Left lobe of liver (tissue), 2 donors: ENCODE results near the gene CDKN1A. TPM values are rescaled to one million over a fixed set of nuclear protein-coding genes. Genes with fewer than 3 reads are reported as not detected.
A peak's percentile ranks its signal among the peaks of the same experiment; 100 is the strongest.

Experiments
- ATAC-seq: fragments of 200-7000 bp; cut with Tn5 transposase; one replicate; pipeline ENCODE4 v1.9.1; 2020; ENCODE audit warnings: mild to moderate bottlenecking, moderate library complexity
- DNase-seq: peaks from one replicate; pipeline ENCODE4 v3.0.0-alpha.2; 2020; ENCODE audit warnings: low spot score
- total RNA-seq: library from RNA; stranded (reverse); gene quantifications from one replicate; pipeline ENCODE4 v1.2.1, GENCODE V29; 2021
- donor health status: DM: no; HTN: no; CAD: no; lungs with moderate emphysema.
- donor health status: DM: no; HTN: yes; CAD: no.

The CDKN1A gene
- total RNA-seq, 1 donor from 2014 or later, result 32.6 TPM

- DNase-seq (peak; percentile 71), ATAC-seq (peak; percentile 91)
Observed at GRCh38 chr6:36735110-36736071, 56.9 kb downstream of the CDKN1A start.

Other genes starting within 250 kb of the CDKN1A start
- gene PXT1, start 235.9 kb upstream of the CDKN1A start, total RNA-seq, result 0.10 TPM
- gene KCTD20, start 235.7 kb upstream of the CDKN1A start, total RNA-seq, result 28.5 TPM
- gene STK38, start 131.2 kb upstream of the CDKN1A start, total RNA-seq, result 13.5 TPM
- gene SRSF3, start 84.4 kb upstream of the CDKN1A start, total RNA-seq, result 58.7 TPM
- gene RAB44, start 19.1 kb downstream of the CDKN1A start, total RNA-seq, result 0.08 TPM
- gene CPNE5, start 160.7 kb downstream of the CDKN1A start, total RNA-seq, result 0.25 TPM
- 10.7 TPM for gene PPIL1, start 196.1 kb downstream of the CDKN1A start, total RNA-seq
- 34.1 TPM for gene C6orf89, start 207.2 kb downstream of the CDKN1A start, total RNA-seq